Testis (tissue), 2 donors: ENCODE data around the gene CARMIL3.

Experiments used
- CTCF ChIP-seq, 3 experiments: fragments of 450-650 bp in 2 of 3; fragments of 200-600 bp in 1 of 3; sonication (generic) in 1 of 3; IDR thresholded peaks; one replicate each; pipeline ENCODE4 v1.5.1; 2016 to 2019; ENCODE audit warnings: antibody characterized with exemption in 3 of 3, mild to moderate bottlenecking in 2 of 3, moderate library complexity in 1 of 3
- POLR2A ChIP-seq: fragments of 450-650 bp; IDR thresholded peaks from one replicate; pipeline ENCODE4 v1.6.1; 2017; ENCODE audit warnings: antibody characterized with exemption, mild to moderate bottlenecking, moderate library complexity

- TF ChIP-seq CTCF (IDR thresholded peaks at IDR 0.05) (no peak), POLR2A (no peak)
These were observed 11.5 kb downstream of the CARMIL3 start for GRCh38 chr14:24063263-24063836.
